Trophoblast cell (in vitro differentiated cells and primary cell): ENCODE data around the gene CD300A.

Source experiments
- DNase-seq, 2 donors: peaks; one replicate each; pipeline ENCODE4 v3.0.0-alpha.2; 2016
- H2AFZ ChIP-seq: 2 replicates; pipeline ENCODE4 v1.6.1; 2013; ENCODE audit warnings: low read length, moderate library complexity, mild to moderate bottlenecking; ENCODE audit not compliant: insufficient read depth, poor library complexity
- H2AK5ac ChIP-seq: 2 replicates; pipeline ENCODE4 v1.6.1; 2013; ENCODE audit warnings: mild to moderate bottlenecking, low read length
- H2BK120ac ChIP-seq: 2 replicates; pipeline ENCODE4 v1.6.1; 2013; ENCODE audit warnings: low read length, mild to moderate bottlenecking, moderate library complexity; ENCODE audit not compliant: insufficient read depth, poor library complexity
- H2BK12ac ChIP-seq: 2 replicates; pipeline ENCODE4 v1.6.1; 2013; ENCODE audit warnings: mild to moderate bottlenecking, low read length, moderate library complexity
- H2BK5ac ChIP-seq: 2 replicates; pipeline ENCODE4 v1.6.1; 2013; ENCODE audit warnings: low read length, low read depth, moderate library complexity, mild to moderate bottlenecking; ENCODE audit not compliant: poor library complexity
- H3K14ac ChIP-seq: 2 replicates; pipeline ENCODE4 v1.6.1; 2013; ENCODE audit warnings: mild to moderate bottlenecking, low read length
- H3K18ac ChIP-seq: 2 replicates; pipeline ENCODE4 v1.6.1; 2013; ENCODE audit warnings: mild to moderate bottlenecking, low read length
- H3K23ac ChIP-seq: 2 replicates; pipeline ENCODE4 v1.6.1; 2013; ENCODE audit warnings: low read length
- H3K27ac ChIP-seq: 2 replicates; pipeline ENCODE4 v1.5.1; 2013; ENCODE audit warnings: low read depth, mild to moderate bottlenecking, inconsistent platforms, low read length, moderate library complexity
- H3K27me3 ChIP-seq: 2 replicates; pipeline ENCODE4 v1.6.1; 2013; ENCODE audit warnings: inconsistent platforms, mild to moderate bottlenecking, low read length, moderate library complexity; ENCODE audit not compliant: insufficient read depth
- H3K36me3 ChIP-seq, 2 experiments: 1 replicate in 1 of 2; 2 replicates in 1 of 2; pipeline ENCODE4 v1.6.1; 2013; ENCODE audit warnings: low read length in 2 of 2, mild to moderate bottlenecking in 2 of 2, moderate library complexity in 1 of 2; ENCODE audit not compliant: insufficient read depth in 2 of 2, control insufficient read depth in 1 of 2
- H3K4ac ChIP-seq: 2 replicates; pipeline ENCODE4 v1.6.1; 2013; ENCODE audit warnings: low read depth, mild to moderate bottlenecking, low read length, moderate library complexity
- H3K4me1 ChIP-seq, 2 experiments: 1 replicate in 1 of 2; 2 replicates in 1 of 2; pipeline ENCODE4 v1.6.1; 2013; ENCODE audit warnings: low read length in 2 of 2, mild to moderate bottlenecking in 2 of 2, moderate library complexity in 1 of 2; ENCODE audit not compliant: insufficient read depth in 2 of 2, control insufficient read depth in 1 of 2
- H3K4me2 ChIP-seq: 2 replicates; pipeline ENCODE4 v1.6.1; 2013; ENCODE audit warnings: inconsistent platforms, mild to moderate bottlenecking, low read length, moderate library complexity
- H3K4me3 ChIP-seq: 2 replicates; pipeline ENCODE4 v1.5.1; 2013; ENCODE audit warnings: mild to moderate bottlenecking, low read depth, low read length, inconsistent platforms
- H3K79me1 ChIP-seq: one replicate; pipeline ENCODE4 v1.6.1; 2013; ENCODE audit warnings: low read length
- H3K79me2 ChIP-seq: 2 replicates; pipeline ENCODE4 v1.6.1; 2013; ENCODE audit warnings: low read length, mild to moderate bottlenecking; ENCODE audit not compliant: control insufficient read depth, insufficient read depth, poor library complexity
- H3K9ac ChIP-seq: 2 replicates; pipeline ENCODE4 v1.6.1; 2013; ENCODE audit warnings: mild to moderate bottlenecking, low read length
- H3K9me3 ChIP-seq: 2 replicates; pipeline ENCODE4 v1.6.1; 2013; ENCODE audit warnings: low read depth, mild to moderate bottlenecking, control low read depth, inconsistent platforms, low read length; ENCODE audit not compliant: insufficient read depth
- H4K12ac ChIP-seq: 2 replicates; pipeline ENCODE4 v1.6.1; 2013; ENCODE audit warnings: low read depth, mild to moderate bottlenecking, low read length, moderate library complexity
- H4K8ac ChIP-seq: 2 replicates; pipeline ENCODE4 v1.6.1; 2013; ENCODE audit warnings: low read depth, mild to moderate bottlenecking, low read length, moderate library complexity
- H4K91ac ChIP-seq: one replicate; pipeline ENCODE4 v1.6.1; 2013; ENCODE audit warnings: low read depth, mild to moderate bottlenecking, low read length, moderate library complexity
- whole genome bisulfite sequencing: extraction: QIAGEN DNeasy Blood & Tissue Kit; methylation state at CpG from one replicate; pipeline ENCODE4 v1.1.7; 2013; ENCODE audit warnings: missing lambda C conversion rate; ENCODE audit not compliant: insufficient read length, insufficient coverage; ENCODE audit errors: extremely low coverage; 5-methylcytosine and 5-hydroxymethylcytosine counted together

The CD300A gene

DNA sequence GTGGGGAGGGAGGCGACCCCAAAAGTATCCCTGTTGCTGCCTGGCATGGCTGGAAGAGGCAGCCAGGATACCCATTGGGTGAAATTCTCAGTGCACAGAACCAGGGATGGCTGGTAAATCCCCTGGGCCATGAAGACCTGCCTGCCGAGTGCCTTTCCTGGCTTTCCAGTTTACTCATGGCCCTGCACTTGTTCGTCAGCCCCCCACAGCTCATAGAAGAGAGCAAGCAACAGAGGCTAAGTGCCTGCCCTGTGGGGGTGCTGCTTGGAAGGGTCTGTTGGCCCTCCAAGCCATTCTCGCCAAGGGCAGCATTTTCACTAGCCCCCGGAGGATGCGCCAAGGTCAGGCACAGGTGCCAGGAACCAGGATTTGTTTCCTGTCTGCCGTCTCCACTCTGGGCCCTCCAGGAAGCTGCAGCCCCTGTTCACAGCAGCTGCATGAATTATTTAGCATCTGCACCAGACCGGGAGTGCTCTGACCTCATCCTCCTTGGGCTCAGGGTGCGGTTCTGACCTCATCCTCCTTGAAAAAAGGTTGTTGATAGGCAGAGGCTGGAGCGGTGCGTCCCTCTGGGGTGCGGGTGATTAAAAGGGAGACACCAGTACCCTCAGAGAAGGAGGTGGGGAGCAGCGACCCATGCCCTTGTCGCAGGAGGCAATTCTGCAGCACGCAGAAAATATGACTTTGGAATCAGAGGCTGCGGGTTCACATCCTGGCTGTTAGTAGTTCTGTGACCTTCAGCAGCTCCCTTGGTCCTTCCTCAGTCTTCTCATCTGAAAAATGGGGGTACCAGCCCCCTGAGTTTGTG lies 14.2 kb upstream of the CD300A start:
- H2AFZ ChIP-seq, result no peak overlapping the region
- H3K36me3 ChIP-seq, result no peaks in the 10 kb centered on the region
- no peak overlapping the region for H3K9ac ChIP-seq
- H4K12ac ChIP-seq, result no peak overlapping the region
- no peak overlapping the region for H4K91ac ChIP-seq
- no peaks in the 10 kb centered on the region for H3K9me3 ChIP-seq
- H3K79me2 ChIP-seq, result no peaks in the 10 kb centered on the region
- WGBS, result no CpG with 5 or more reads among the region's 16 CpGs
- H2BK12ac ChIP-seq, result no peak overlapping the region
- no peaks in the 10 kb centered on the region for H3K79me1 ChIP-seq
- no peak overlapping the region for H2AK5ac ChIP-seq
- no peak overlapping the region for H3K18ac ChIP-seq
- peaks cover 8% of the 10 kb centered on the region for H3K27me3 ChIP-seq
- no peak overlapping the region for H4K8ac ChIP-seq
- H3K4ac ChIP-seq, result no peak overlapping the region
- H3K4me3 ChIP-seq, result no peak overlapping the region
- H3K4me2 ChIP-seq, result no peak overlapping the region
- DNase-seq, result no peak
- H3K27ac ChIP-seq, result no peak overlapping the region
- H3K14ac ChIP-seq, result no peak overlapping the region
- H3K4me1 ChIP-seq, result peaks cover 3 to 6% of the 10 kb centered on the region in 2 experiments
- H2BK120ac ChIP-seq, result no peak overlapping the region
- no peak overlapping the region for H3K23ac ChIP-seq
- no peak overlapping the region for H2BK5ac ChIP-seq

DNA sequence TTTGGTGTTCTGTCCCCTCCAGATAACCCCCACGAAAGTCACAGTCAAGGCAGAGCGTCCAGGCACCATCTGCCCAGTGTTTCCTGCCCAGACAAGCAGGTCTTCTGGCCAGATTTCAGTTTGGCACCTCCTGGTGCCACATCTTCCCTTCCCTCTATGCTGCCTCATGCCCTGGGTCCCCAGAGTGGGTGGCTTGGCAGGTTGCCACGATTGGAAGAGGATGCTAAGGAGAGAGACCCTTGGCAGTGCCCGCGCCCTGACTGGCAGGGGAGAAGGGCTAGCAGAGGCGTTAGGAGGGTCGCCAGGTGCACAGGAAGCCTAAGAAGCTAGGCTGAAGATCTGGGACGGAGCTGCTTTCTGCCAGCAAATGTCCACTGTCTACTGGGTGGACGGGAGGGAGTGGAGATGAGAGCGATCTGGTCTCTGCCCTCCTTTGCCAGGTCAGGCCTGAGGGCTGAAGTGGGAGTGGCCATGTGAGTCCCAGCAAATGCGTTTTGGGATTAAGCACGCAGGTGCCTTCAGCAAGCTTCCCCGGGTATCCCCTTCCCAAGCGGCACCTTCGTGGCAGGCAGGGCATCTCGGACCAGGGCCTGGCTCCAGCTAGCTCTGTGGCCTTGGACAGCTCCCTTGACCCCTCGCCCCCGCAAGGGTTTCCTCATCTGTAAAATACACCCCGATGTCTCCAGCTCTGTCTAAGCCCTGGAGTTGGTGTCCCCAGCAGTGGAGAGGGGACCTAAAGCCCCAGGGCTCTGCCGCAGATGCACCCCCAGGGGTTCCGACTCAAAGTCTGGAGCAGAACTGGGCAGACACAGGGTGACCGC lies 13.4 kb upstream of the CD300A start:
- Histone ChIP-seq H3K79me1 (no peaks in the 10 kb centered on the region), H2BK120ac (no peak overlapping the region), H2BK5ac (no peak overlapping the region), H3K9ac (no peak overlapping the region), H3K4me2 (peak overlapping the region; percentile 69), H3K14ac (no peak overlapping the region), H3K79me2 (no peaks in the 10 kb centered on the region), H3K4me3 (peak overlapping the region; percentile 26), H2AK5ac (no peak overlapping the region), H4K12ac (no peak overlapping the region), H3K36me3 (no peaks in the 10 kb centered on the region), H3K4ac (no peak overlapping the region), H4K91ac (no peak overlapping the region), H4K8ac (no peak overlapping the region), H2AFZ (no peak overlapping the region), H3K9me3 (no peaks in the 10 kb centered on the region), H3K18ac (no peak overlapping the region), H2BK12ac (no peak overlapping the region), H3K27ac (no peak overlapping the region), H3K23ac (no peak overlapping the region), H3K4me1 (peaks cover 3 to 6% of the 10 kb centered on the region in 2 experiments), H3K27me3 (peaks cover 8% of the 10 kb centered on the region)
- DNase-seq, result no peak
- no CpG with 5 or more reads among the region's 22 CpGs for WGBS

DNA sequence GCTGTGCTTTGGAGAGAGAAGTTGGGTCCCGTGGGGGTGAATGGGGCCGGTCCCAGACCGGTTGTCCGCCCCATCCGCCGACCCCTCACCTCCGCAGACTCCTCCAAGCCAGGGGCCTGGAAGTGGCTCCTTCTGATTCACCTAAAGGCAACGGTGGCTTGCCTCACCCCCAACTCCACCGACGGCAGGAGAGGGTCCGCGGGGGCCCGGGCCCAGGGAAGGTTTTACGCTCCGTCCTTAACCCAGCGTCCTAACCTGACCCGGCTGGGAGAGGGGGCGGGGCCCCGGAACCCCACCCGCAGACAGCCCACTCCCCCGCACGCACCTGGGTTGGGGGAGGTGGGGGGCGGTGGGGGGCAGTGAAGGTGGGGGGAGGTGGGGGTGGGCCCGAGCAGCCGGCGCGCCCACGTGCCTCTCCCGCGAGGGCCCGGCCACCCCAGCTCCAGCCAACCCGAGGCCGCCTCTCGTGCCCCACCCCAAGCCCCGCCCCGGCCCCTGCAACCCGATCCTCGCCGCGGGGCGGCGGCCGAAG lies 12.7 kb upstream of the CD300A start:
- Histone ChIP-seq H3K79me2 (no peaks in the 10 kb centered on the region), H3K4me3 (no peak overlapping the region), H2BK120ac (no peak overlapping the region), H3K27me3 (peaks cover 8% of the 10 kb centered on the region), H3K79me1 (no peaks in the 10 kb centered on the region), H2AK5ac (no peak overlapping the region), H2AFZ (peak overlapping the region; percentile 8), H3K18ac (no peak overlapping the region), H3K27ac (no peak overlapping the region), H4K12ac (no peak overlapping the region), H3K4ac (no peak overlapping the region), H3K9me3 (no peaks in the 10 kb centered on the region), H3K36me3 (no peaks in the 10 kb centered on the region), H2BK12ac (no peak overlapping the region), H3K9ac (no peak overlapping the region), H4K8ac (no peak overlapping the region), H4K91ac (no peak overlapping the region), H2BK5ac (no peak overlapping the region), H3K4me2 (peak overlapping the region; percentile 69), H3K23ac (no peak overlapping the region), H3K4me1 (peaks cover 3 to 6% of the 10 kb centered on the region in 2 experiments), H3K14ac (no peak overlapping the region)
- WGBS, result no CpG with 5 or more reads among the region's 43 CpGs
- no peak for DNase-seq

DNA sequence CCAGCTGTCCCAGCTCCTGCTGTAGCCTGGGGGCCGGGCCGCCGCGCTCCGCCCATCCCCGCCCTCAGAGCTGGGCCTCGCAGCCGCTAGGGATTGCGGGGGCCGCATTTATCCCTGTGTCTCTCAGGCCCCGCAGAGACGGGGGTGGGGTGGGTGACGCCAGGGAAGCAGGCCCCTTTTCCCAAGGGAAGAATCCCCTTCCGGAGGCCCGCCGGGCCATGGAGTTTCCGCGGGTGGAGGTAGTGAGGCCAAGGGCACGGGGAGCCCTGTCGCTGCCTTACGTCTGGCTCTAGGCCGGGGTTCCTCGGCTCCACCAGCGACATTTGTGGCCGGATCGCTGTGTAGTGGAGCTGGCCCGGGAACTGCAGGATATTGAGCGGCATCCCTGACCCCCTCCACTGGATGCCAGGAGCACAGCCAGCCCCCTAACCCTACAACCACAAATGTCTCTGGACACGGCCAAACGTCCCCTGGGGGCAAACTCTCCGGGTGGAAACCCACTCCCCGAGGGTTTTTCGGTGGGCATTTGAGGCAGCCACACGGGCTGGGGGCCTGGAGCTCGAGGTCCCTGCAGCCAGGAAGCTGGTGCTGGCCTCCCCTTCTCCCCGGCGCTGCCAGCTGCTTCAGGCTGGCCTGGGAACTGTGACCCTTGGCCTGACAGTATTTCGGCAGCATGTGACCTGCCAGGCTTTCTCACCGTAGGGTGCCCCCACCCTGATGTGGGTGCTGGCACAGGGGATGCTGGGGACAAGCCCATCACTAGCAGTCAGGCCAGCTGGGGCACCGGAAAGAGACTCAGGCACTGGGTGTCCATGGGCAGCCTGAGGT lies 12.0 kb upstream of the CD300A start:
- no CpG with 5 or more reads among the region's 40 CpGs for whole genome bisulfite sequencing
- H2BK120ac ChIP-seq, result no peak overlapping the region
- H3K18ac ChIP-seq, result no peak overlapping the region
- H3K4me2 ChIP-seq, result peak overlapping the region; percentile 91
- no peak overlapping the region for H3K14ac ChIP-seq
- H2BK12ac ChIP-seq, result no peak overlapping the region
- peaks cover 3 to 6% of the 10 kb centered on the region in 2 experiments for H3K4me1 ChIP-seq
- H3K4me3 ChIP-seq, result peak overlapping the region; percentile 51
- DNase-seq, result peak; percentile 60 to 69
- H2AK5ac ChIP-seq, result no peak overlapping the region
- H3K23ac ChIP-seq, result no peak overlapping the region
- peak overlapping the region; percentile 32 for H2AFZ ChIP-seq
- H3K27ac ChIP-seq, result no peak overlapping the region
- peaks cover 8% of the 10 kb centered on the region for H3K27me3 ChIP-seq
- H3K9me3 ChIP-seq, result no peaks in the 10 kb centered on the region
- H4K12ac ChIP-seq, result no peak overlapping the region
- H3K79me2 ChIP-seq, result no peaks in the 10 kb centered on the region
- H3K36me3 ChIP-seq, result no peaks in the 10 kb centered on the region
- no peak overlapping the region for H4K91ac ChIP-seq
- H2BK5ac ChIP-seq, result no peak overlapping the region
- no peak overlapping the region for H3K9ac ChIP-seq
- H3K79me1 ChIP-seq, result no peaks in the 10 kb centered on the region
- H3K4ac ChIP-seq, result no peak overlapping the region
- no peak overlapping the region for H4K8ac ChIP-seq
